ENCODE results near the gene CLCN1.

GRCh38 chr7:143279186-143280098 is 36.5 kb upstream of the CLCN1 start:
- TF ChIP-seq, protein P1, sequence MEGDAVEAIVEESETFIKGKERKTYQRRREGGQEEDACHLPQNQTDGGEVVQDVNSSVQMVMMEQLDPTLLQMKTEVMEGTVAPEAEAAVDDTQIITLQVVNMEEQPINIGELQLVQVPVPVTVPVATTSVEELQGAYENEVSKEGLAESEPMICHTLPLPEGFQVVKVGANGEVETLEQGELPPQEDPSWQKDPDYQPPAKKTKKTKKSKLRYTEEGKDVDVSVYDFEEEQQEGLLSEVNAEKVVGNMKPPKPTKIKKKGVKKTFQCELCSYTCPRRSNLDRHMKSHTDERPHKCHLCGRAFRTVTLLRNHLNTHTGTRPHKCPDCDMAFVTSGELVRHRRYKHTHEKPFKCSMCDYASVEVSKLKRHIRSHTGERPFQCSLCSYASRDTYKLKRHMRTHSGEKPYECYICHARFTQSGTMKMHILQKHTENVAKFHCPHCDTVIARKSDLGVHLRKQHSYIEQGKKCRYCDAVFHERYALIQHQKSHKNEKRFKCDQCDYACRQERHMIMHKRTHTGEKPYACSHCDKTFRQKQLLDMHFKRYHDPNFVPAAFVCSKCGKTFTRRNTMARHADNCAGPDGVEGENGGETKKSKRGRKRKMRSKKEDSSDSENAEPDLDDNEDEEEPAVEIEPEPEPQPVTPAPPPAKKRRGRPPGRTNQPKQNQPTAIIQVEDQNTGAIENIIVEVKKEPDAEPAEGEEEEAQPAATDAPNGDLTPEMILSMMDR (conservative IDR thresholded peaks at IDR 0.05; ENCODE audit: low read length) = no peak
- no peak for TF ChIP-seq EZH2phosphoT487 (IDR thresholded peaks at IDR 0.05; ENCODE audit: borderline replicate concordance, low read depth, low read length)

Data from OCI-LY7 (cell line).